NCI-H2227 treated with DMSO at 0.1 percent for 48 hours (cell line): ENCODE measurements around the gene NDUFA11.

Experiments used
- DNase-seq: peaks from one replicate; lab custom pipeline; 2025; lab: John Stamatoyannopoulos, UW

Gene NDUFA11

DNA sequence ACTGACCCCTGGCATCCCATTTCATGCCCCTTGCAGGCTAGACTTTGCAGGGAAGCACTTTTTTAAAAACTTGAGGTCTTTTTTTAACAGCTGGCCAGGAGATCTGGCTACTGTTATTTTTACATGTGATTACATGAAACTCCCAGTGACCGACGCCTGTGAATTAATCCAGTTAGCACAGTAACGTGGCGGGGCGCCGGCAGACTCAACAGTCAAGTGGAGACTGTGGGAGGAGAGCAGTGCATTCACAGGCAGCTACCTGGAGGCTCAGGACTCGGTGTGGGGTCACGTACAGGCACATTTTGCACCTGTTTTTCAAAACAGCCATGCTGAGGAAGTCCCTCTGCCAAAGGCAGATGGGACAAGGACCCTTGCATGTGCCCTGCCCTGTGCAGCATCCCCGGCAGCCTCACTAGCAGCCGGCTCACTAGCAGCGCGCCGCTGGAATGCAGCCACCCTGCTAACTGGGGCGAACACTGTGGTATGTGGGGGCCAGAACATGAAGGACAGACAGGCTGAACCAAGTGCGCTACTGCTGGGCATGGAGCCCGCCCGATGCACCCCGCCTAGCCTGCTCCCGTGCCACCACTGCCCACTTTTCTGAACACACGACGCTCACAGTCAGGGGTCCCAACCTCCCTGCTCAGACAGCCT, 29.1 kb upstream of the NDUFA11 start:
- no peak for DNase-seq

DNA sequence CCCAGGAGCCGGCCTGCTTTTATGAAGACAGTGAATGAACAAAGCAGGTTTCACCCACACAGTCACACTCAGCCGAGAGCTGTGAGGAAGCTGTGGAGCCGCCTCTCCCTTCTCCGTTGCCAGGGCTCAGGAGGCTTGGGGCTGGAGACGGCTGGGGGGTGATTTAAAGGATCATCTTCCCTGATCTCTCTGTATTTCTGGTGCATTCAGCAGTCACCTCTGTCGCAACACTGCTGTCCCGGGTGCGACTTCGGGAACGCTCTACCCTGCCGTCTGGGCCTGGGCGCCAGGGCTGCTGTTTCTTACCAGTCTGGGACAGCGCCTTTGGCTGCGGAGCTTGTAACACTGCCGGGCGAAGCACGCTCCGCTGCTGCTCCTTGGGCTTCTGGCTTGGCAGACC, 28.6 kb upstream of the NDUFA11 start:
- no peak for DNase-seq

DNA sequence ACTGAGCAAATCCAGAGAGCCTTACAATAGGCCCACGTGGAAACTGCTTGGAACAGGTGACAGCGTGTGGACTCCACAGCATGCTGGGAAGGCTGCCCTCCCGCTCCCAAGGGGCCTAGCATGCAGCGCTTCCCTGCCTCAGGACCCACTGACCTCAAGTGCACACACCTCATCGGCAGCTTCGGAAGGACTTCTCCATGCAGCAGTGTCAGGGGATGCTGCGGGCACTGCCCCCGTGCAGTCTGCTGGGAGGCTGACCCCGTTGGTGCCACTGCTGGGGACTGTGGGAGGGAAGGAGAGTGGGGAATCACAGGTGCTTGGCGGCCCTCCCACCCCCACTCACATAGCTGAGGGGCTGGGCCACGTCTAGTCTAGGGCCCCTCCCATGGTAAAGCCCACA, 27.7 kb upstream of the NDUFA11 start:
- DNase-seq, result no peak

DNA sequence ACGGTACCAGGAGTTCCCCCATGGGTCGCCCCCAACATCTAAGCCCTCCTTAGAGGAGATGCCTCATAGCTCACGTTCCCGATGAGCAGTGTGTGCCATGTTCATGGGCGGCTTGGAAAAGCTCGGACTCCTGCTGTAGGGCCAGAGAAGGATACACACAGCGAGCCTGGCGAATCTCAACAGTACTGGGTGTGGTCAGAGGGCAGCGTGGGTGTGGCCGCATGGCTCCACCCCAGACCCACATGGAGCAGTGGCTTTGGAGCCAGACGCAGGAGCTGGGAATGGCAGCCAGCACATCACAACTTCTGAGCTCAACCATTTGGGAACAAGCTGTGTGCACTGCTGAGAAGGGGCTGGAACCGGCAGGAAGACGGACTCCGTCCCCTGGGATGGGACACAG, 26.0 kb upstream of the NDUFA11 start:
- DNase-seq, result no peak

DNA sequence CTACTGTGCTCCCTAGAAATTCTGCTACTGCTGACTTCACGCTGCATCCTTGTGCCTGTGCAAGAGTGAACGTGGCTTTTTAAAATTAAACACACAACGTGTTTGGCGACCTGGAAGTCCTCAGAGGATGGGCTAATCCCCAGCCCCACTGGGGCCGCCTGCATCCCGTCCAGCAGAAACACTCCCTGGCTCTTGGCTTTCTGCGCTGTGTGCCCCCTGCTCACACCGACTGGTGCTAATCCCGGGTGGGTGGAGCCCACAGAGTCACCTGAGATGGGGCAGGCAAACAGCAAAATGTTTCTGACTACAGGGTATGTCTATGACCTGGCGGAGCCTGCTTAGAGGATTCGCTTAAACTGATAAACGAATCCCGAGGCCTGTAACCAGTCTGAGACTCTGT, 25.6 kb upstream of the NDUFA11 start:
- DNase-seq, result no peak

DNA sequence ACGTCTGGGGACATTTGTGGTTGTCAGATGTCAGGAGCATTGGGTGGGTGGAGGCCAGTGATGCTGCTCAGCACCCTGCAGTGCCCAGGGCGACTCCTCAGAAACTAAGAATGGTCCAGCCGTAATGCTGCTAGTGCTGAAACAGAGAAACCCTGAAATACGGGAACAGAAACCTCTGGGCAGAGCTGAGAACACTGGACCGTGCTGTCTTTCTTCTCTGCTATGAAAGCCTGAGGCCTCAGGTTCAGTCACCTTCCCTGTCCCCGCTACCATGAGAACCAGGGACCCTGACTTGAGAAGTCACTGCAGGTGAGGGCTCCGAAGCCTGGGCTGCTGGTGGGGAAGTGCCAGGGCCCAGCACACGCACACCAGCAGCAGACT, 23.8 kb upstream of the NDUFA11 start:
- DNase-seq, result no peak

DNA sequence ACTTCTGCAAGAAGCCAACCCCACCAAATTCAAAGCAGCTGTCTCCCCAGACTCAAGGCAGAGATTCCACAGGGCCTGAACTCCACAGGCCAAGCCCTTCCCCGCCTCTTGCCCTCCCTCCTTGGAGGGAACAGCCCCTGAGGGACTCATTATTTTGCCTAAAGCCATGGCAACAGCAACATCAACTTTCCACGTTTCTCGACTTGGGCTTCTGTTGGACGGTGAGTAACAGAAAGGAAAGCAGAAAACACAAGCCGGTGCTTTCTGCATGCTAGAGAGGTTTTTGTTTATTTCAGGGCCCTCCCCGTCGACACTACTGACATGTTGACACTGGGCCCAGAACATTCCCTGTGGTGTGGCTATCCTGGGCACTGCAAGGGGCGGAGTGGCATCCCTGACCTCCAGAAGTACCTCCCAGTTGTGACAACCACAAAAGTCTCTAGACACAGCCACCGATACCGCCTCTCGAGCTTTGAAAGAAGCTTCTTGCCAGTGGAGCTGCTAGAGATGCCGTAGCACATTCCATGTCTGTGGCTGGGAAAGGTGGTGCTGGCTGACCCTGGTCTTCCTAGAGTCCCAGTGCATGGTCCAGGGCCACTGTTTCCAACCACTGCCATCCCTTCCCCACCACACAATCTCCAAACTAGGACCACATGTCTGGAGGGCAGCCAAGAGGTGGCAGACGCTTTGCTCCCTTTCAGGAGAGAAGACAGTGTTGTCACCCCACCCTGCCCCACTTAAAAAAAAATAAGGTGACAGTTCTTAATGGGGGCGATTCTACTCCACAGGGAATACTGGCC, 23.3 kb upstream of the NDUFA11 start:
- DNase-seq, result no peak

DNA sequence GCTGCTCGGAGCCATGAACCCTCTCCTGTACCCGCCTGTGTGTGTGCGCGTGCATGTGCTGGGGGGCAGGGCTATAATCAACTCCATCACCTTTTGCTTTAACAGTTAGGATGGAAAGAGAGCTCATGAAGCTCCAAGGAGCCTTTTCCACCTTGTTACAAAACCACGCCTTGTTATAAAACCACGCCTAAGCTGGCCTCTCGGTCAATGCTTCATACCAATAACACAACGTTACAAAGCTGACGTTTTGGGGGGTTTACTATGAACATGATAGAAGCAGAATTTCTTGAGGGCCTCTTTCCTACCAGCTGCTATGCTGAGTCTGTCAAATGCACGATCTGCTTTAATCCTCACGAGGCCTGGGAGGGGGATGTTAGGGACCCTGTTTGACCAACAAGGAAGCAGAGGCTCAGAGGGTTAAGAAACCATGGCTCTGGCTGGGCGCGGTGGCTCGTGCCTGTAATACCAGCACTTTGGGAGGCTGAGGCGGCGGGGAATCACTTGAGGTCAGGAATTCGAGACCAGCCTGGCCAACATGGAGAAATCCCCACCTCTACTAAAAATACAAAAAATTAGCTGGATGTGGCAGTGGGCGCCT, 22.3 kb upstream of the NDUFA11 start:
- DNase-seq, result no peak

DNA sequence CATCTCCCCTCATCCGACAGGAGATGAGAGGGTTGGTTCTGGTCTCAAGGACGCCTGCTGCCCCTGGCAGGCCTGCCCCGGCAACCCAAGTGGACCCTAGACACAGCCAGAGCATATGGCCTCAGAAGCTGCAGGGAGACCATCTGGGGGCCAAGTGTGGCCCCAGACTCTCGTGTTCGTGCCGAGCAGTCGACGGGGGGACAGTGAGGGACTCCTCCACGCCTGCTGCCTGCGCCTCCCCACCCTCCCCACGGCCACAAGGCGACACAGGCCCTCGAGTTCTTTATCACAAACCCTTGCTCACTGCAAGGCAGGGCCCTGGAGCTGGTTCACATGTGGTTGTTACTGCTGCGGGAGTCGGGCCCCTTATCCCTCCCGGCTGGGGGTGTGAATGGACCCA, 19.8 kb upstream of the NDUFA11 start:
- no peak for DNase-seq

DNA sequence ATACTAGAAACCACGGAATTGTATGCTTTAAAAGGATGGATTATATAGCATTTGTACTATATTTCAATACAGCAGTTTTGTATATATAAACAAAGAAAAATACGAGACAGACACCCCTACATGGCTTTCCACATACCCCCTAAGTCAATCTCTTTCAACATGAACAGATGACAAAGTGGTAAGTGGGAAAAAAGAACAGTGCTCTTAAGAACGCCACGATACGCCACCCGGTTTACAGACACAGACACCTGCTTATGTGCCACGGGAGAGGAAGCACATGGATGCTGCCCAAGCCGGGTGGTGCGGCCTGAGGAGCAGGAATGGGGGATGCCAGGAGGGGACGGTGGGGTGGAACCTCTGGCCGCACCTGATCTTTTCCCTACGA, 18.6 kb upstream of the NDUFA11 start:
- no peak for DNase-seq

DNA sequence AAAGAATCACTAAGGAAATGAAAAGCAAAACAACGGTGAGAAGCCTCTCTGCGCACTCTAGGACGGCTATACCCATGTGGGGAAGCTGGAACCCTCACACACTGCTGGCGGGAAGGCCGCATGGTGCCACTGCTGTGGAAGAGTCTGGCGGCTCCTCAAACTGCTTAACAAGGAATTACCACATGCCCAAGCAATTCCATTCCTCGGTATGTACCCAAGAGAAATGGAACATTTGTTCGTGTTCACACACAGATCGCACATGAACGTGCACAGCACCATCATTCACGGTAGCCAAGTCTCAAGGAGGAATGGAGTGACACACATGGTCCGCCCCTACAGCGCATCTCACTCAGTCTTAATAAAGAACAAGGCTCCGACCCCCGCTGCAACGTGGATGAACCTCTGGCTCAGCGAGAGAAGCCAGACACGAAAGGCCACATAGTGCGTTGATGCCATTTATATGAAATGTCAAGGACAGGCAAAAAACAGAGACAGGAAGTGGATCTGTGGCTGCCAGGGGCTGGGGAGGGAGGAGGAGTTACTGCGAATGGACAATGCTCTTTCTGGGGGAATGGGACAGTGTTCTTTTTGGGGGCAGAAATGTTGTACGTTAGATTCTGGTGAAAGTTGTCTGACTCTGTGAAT, 18.0 kb upstream of the NDUFA11 start:
- DNase-seq, result no peak

DNA sequence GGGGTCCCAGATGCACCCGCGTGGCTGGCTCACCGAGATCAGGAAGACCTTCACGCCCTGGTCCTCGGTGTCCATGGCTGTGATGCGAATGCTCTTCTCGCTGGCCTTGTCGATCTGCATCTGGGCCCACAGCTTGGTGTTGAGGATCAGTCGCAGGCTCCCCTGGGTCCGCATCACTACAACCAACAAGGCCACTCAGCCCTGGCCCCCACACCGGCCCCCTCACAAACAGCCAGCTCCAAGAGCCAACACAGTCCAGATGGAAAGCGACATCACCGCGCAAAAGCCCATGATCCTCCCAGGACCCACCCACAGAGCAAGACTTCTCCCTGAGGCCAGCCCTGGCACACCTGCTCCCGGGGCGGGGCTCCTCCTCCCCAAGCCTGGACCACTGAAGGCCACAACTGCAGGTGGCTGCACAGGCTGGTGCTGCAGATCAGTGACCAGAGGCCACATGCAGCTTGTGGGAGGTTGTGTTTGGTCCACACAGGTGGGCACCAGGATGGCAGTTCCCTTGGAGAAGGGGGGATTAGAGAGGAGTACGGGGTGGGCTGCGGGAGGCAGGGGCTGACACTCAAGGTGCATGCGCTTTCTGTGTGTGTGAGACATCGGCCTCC, 15.0 kb upstream of the NDUFA11 start:
- DNase-seq, result no peak

DNA sequence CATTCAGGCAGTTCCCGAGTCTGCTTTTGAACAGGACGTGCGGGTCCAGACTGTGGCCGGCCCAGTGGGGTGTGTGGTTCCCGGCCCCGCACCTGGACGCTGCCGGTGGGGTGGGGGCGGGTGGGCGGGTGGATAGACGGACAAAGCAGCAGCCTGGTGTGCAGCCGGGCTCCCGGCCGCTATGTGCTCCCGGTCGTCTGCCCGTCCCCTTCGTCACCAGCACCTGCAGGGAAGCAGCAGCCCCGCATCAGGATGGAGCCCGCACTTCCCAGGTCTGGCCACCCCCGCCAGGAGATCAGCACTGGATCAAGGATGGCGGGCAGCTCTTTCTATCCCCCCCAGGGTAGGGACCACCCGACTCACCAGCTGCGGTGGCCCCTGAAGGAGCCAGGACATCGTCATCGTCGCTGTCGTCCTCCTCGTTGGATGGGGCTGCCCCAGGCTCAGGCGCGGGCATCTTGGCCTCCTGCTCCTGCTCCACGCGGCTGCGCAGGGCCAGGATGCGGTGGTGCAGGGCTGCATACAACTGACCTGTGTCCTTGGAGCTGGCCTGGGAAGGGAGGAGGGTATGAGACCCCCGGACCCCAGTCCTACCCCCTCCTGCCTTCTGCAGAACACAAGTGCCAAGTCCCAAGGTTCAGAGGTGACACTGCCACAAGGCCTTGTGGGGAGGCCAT, 14.0 kb upstream of the NDUFA11 start:
- no peak for DNase-seq

DNA sequence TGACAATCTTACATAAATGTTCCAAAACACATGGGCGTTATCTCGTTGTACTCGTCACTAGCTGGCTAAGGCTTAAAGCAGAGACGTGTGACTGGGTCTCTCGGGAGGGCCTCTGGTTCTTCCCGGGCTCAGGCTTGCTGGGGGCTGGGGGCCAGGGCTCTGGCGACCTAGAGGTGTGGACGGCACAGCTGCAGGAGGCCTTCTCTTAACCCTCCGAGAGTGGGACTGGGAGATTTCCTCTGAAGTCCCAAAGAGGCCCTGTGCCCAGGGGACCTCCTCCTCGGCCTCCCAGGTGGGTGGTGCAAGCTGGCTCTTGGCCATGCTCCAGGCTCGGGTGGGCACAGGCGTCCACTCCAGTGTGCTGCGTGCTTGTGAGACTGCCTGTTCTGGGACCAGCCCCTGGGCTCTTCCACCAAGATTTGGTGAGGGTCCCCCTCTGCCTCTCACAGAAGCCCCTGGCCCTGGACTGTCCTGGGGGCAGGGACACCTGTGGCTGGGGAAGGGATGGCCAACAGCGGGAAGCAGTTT, 12.7 kb upstream of the NDUFA11 start:
- no peak for DNase-seq

DNA sequence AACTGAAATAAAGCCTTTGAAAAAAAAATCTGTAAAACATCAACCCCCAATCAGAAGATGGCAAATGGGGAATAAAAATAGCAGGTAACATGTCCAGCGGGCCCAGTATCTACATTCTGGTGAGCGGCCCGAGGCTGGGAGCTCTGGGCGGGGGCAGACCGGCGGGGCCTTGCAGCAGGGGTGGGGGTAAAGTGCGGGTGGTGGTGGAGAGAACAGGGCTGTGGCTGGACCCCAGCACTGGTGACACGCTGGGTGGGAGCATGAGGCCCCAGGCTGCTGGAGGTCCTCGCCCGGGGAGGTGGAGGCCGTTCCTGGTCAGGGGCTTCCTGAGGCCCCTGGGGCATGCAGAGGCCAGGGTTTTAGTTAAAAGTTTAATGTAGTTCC, 12.2 kb upstream of the NDUFA11 start:
- DNase-seq, result no peak

DNA sequence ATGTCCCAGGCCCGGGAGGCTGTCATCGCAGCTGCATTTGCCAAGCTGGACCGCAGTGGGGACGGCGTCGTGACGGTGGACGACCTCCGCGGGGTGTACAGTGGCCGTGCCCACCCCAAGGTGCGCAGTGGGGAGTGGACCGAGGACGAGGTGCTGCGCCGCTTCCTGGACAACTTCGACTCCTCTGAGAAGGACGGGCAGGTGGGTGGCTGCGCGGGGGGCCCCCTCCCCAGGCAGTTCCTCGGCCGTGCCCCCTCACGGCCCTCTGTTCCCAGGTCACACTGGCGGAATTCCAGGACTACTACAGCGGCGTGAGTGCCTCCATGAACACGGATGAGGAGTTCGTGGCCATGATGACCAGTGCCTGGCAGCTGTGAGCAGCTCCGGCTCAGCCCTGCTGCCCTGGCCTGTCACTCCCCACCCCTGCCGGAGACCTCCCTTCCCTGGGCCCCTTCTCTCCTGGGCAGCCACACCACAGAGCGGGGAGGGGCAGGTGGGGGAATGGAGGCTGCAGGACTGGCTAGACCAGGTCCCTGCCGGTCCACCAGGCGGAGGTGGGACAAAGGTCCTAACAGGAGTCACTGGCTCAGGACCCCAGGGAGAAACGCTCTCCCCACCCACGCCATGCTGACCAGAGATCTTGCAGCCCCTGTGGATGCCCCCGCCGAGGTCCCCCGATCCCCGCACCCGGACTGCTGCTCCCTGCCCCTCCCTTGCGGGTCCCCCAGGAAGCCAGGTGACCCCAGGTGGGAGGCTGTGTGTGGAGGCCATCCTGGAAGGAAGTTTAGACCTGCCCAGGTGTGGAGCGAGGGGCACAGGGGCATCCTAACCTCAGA, 11.6 kb upstream of the NDUFA11 start:
- DNase-seq, result no peak

DNA sequence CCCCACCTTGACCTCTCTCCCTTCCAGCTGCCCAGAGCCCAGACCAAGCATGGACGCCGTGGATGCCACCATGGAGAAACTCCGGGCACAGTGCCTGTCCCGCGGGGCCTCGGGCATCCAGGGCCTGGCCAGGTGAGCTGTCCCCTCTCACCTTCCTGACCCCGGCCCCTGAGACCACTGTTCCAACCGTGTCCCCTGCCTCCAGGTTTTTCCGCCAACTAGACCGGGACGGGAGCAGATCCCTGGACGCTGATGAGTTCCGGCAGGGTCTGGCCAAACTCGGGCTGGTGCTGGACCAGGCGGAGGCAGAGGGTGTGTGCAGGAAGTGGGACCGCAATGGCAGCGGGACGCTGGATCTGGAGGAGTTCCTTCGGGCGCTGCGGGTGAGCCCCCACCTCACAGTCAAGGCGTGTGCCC, 10.8 kb upstream of the NDUFA11 start:
- DNase-seq, result no peak

DNA sequence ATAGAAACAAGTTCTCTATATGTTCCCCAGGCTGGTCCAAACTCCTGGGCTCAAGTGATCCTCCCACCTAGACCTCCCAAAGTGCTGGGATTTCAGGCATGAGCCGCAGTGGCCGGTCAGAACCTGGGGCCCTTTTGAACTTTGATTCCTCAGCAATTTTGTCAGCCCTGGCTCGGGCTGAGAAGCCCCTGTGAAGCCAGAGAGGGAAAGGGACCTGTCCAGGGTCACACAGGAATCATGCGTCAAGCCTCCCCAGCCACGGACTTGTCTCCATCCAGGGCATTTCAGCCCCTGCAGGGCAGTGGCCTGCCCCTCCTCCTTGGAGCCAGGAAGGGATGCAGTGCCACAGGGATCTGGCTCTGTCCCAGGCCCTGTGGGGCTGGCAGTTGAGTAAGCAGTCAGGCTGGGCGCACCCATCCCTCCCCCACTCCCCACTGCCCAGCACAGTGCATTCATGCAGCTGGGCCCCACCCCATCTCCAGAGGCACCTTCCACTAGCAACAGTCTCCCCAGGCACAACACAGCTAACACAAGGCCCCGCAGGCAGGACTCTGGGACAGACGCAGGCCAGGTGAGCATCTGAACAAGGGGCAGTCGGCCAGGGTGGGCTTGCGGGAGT, 10.3 kb upstream of the NDUFA11 start, which contains the start of gene CAPS:
TSS of gene CAPS (plus strand) at position 516 of the 619 bp plus-strand sequence. CDS start 153 bp downstream, outside the sequence.
- no peak for DNase-seq

DNA sequence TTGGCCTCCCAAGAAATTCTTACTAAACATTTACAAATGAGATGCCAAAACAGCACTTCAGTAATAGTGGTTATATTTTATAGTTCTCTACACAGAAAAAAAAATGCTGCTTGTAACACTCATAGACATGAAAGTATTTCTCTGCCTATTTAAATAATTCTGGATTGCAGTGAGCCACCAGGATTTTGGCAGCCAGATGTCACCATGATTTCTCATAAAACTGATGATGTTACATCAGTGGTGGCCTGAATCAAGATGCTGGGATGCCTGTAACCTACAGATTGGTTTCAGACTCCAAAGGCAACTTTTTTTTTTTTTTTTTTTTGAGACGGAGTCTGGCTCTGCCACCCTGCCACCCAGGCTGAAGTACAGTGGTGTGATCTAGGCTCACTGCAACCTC, 7.8 kb upstream of the NDUFA11 start:
- DNase-seq, result no peak

DNA sequence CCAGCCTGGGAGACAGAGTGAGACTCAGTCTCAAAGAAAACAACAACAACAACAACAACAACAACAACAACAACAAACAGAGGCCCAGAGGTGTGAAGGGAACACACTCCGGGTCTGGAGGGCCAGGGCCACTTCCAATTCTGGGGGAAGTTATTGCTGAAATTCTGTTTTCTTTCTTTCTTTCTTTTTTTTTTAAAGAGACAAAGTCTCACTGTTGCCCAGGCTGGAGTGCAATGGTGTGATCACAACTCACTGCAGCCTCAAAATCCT, 7.0 kb upstream of the NDUFA11 start:
- DNase-seq, result no peak
